Kidney (tissue), 14 donors: ENCODE data around the gene CD160. TPM values are rescaled to one million over a fixed set of nuclear protein-coding genes. Genes with fewer than 3 reads are reported as not detected.

Experiments used
- DNase-seq, 5 donors: peaks; one replicate each; pipeline ENCODE4 v3.0.0-alpha.2; 2013 to 2020
- FAIRE-seq: peaks from 2 replicates; lab custom pipeline; 2012; peaks lifted over from hg19 to GRCh38; lab: Jason Lieb, UNC
- H3K27ac ChIP-seq, 2 donors: one replicate each; pipeline ENCODE4 v1.7.0; 2013; ENCODE audit warnings: low read depth in 2 of 2, low read length in 2 of 2, inconsistent platforms in 1 of 2
- H3K27me3 ChIP-seq: one replicate; pipeline ENCODE4 v1.7.1; 2013; ENCODE audit warnings: low read length, inconsistent platforms; ENCODE audit not compliant: control insufficient read depth, insufficient read depth
- H3K36me3 ChIP-seq, 3 donors: one replicate each; pipeline versions ENCODE4 v1.7.0 to v1.7.1; 2013; ENCODE audit warnings: low read length in 3 of 3, control low read depth in 1 of 3, inconsistent platforms in 1 of 3; ENCODE audit not compliant: insufficient read depth in 3 of 3, control insufficient read depth in 2 of 3
- H3K4me1 ChIP-seq, 3 donors: one replicate each; pipeline versions ENCODE4 v1.7.0 to v1.7.1; 2013; ENCODE audit warnings: low read length in 3 of 3, inconsistent platforms in 1 of 3, low read depth in 1 of 3; ENCODE audit not compliant: control insufficient read depth in 2 of 3, insufficient read depth in 2 of 3
- H3K4me3 ChIP-seq, 3 donors: one replicate each; pipeline versions ENCODE4 v1.7.0 to v1.8.1; 2013; ENCODE audit warnings: low read length in 3 of 3, control low read depth in 1 of 3, inconsistent platforms in 1 of 3
- H3K9ac ChIP-seq, 3 donors: one replicate each; pipeline versions ENCODE4 v1.7.0 to v1.7.1; 2013; ENCODE audit warnings: low read length in 3 of 3, control low read depth in 1 of 3, inconsistent platforms in 1 of 3
- H3K9me3 ChIP-seq, 3 donors: one replicate each; pipeline versions ENCODE4 v1.7.0 to v1.7.1; 2013; ENCODE audit warnings: low read length in 3 of 3, control low read depth in 1 of 3, inconsistent platforms in 1 of 3; ENCODE audit not compliant: control insufficient read depth in 2 of 3, insufficient read depth in 1 of 3
- intact Hi-C: fragments of 100-400 bp; cut with DNase I; formaldehyde crosslinking; loops from one replicate; pipeline ENCODE4 v1.11.1; 2022
- polyA plus RNA-seq: library from polyadenylated mRNA; stranded (reverse); fragments of 350-450 nt; fragmentation: Illumina TruSeq; extraction: RNeasy Lipid Tissue Mini Kit (QIAGEN cat#74804); gene quantifications from one replicate; pipeline ENCODE4 v1.2.3, GENCODE V29; 2014; ENCODE audit warnings: low read depth, low replicate concordance; ENCODE audit not compliant: insufficient read depth
- total RNA-seq: library from RNA; stranded (reverse); fragmentation: NEBNext Ultra II Directional; extraction: Animal tissue kit (Norgen Biotek cat#: 25700); gene quantifications from one replicate; pipeline ENCODE4 v1.2.1, GENCODE V29; 2021
- TF ChIP-seq, protein P1 (sequence below): IDR thresholded peaks from 3 replicates; pipeline ENCODE4 v1.5.1; 2012; ENCODE audit warnings: mild to moderate bottlenecking, moderate library complexity, borderline replicate concordance; ENCODE audit not compliant: insufficient read depth; ENCODE audit errors: extremely low read depth
- donor health status: control.
- donor health status: control.
- donor health status: control.
- donor health status: control.
- donor health status: control.
- donor health status: DM: yes; HTN: yes; CAD: no.
- donor health status: Normal renal cell carcinoma (clear cell type).

Gene CD160
- total and polyA plus RNA-seq, 2 donors from 2014 or later: 0.60 TPM; not detected in 1

GRCh38 chr1:145729666-145730436, 10.6 kb downstream of the CD160 start:
- H3K36me3 ChIP-seq: no peaks in the 10 kb centered on the region
- no peak overlapping the region for H3K4me3 ChIP-seq
- no peaks in the 10 kb centered on the region for H3K27me3 ChIP-seq
- DNase-seq: no peak
- H3K9ac ChIP-seq: no peak overlapping the region
- no peak overlapping the region for H3K27ac ChIP-seq
- no peaks in the 10 kb centered on the region for H3K4me1 ChIP-seq
- intact Hi-C loops: no loop called here
- H3K9me3 ChIP-seq: no peaks in the 10 kb centered on the region
- no peak for FAIRE-seq
- TF ChIP-seq, protein P1, sequence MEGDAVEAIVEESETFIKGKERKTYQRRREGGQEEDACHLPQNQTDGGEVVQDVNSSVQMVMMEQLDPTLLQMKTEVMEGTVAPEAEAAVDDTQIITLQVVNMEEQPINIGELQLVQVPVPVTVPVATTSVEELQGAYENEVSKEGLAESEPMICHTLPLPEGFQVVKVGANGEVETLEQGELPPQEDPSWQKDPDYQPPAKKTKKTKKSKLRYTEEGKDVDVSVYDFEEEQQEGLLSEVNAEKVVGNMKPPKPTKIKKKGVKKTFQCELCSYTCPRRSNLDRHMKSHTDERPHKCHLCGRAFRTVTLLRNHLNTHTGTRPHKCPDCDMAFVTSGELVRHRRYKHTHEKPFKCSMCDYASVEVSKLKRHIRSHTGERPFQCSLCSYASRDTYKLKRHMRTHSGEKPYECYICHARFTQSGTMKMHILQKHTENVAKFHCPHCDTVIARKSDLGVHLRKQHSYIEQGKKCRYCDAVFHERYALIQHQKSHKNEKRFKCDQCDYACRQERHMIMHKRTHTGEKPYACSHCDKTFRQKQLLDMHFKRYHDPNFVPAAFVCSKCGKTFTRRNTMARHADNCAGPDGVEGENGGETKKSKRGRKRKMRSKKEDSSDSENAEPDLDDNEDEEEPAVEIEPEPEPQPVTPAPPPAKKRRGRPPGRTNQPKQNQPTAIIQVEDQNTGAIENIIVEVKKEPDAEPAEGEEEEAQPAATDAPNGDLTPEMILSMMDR: no peak

- Histone ChIP-seq H3K9me3 (no peaks in the 10 kb centered on the region), H3K36me3 (no peaks in the 10 kb centered on the region), H3K4me3 (no peak overlapping the region), H3K27ac (no peak overlapping the region), H3K27me3 (no peaks in the 10 kb centered on the region), H3K4me1 (no peaks in the 10 kb centered on the region), H3K9ac (no peak overlapping the region)
- no peak for DNase-seq
- TF ChIP-seq, protein P1: no peak
- no peak for FAIRE-seq
- intact Hi-C loops: no loop called here
Measured at GRCh38 chr1:145730467-145730866, 11.2 kb downstream of the CD160 start.

GRCh38 chr1:145730900-145731299, 11.6 kb downstream of the CD160 start:
- no peak overlapping the region for H3K4me3 ChIP-seq
- TF ChIP-seq, protein P1: no peak
- FAIRE-seq (no peak), DNase-seq (no peak)
- no peak overlapping the region for H3K9ac ChIP-seq
- no peaks in the 10 kb centered on the region for H3K27me3 ChIP-seq
- no peak overlapping the region for H3K27ac ChIP-seq
- H3K36me3 ChIP-seq: no peaks in the 10 kb centered on the region
- intact Hi-C loops: no loop called here
- H3K4me1 ChIP-seq: no peaks in the 10 kb centered on the region
- H3K9me3 ChIP-seq: no peaks in the 10 kb centered on the region
